Neural crest cell (in vitro differentiated cells): ENCODE measurements around the gene VSX1. TPM values are rescaled to one million over a fixed set of nuclear protein-coding genes. Genes with fewer than 3 reads are reported as not detected.

Source experiments
- DNase-seq: peaks from one replicate; pipeline ENCODE4 v3.0.0; 2021; ENCODE audit warnings: low read depth, mixed read lengths, low spot score
- H3K27ac Mint-ChIP-seq: one replicate; pipeline ENCODE4 v1.8.0; 2021; ENCODE audit warnings: mild to moderate bottlenecking, mixed read lengths; ENCODE audit not compliant: unreplicated experiment
- H3K27me3 Mint-ChIP-seq: 2 replicates; pipeline ENCODE4 v1.8.0; 2021; ENCODE audit warnings: low read depth, mild to moderate bottlenecking, mixed read lengths
- H3K36me3 Mint-ChIP-seq: 2 replicates; pipeline ENCODE4 v1.8.0; 2021; ENCODE audit warnings: low read depth, mild to moderate bottlenecking, mixed read lengths
- H3K4me1 Mint-ChIP-seq: 2 replicates; pipeline ENCODE4 v1.8.0; 2021; ENCODE audit warnings: mixed read lengths
- H3K4me3 Mint-ChIP-seq: one replicate; pipeline ENCODE4 v1.8.0; 2021; ENCODE audit warnings: mild to moderate bottlenecking, mixed read lengths
- H3K9me3 Mint-ChIP-seq: 2 replicates; pipeline ENCODE4 v1.8.0; 2021; ENCODE audit warnings: mixed read lengths
- CTCF ChIP-seq: fragments of 200-600 bp; sonication (generic); conservative IDR thresholded peaks from 2 replicates; pipeline ENCODE4 v1.5.0; 2021; ENCODE audit warnings: antibody characterized with exemption, mild to moderate bottlenecking
- long read RNA-seq: library from polyadenylated mRNA; unstranded; transcript quantifications from one replicate; pipeline ENCODE4 v2.0.0, GENCODE V29; 2020
- total RNA-seq: library from RNA; stranded (reverse); gene quantifications from 2 replicates; pipeline ENCODE4 v1.2.1, GENCODE V29; 2021

VSX1 gene
- total RNA-seq: 3.8 and 4.2 TPM in 2 replicates
- long read RNA-seq: 0 reads

GRCh38 chr20:25081730-25082497 is at the start of gene VSX1:
TSS of gene VSX1 (minus strand) at chr20:25082141. CDS start at chr20:25082096, 45 bp downstream.
- Mint-ChIP-seq H3K4me3 (peak within 1 kb of the TSS; percentile 28), H3K27me3 (peaks cover 97% of the 10 kb centered on the region)

GRCh38 chr20:25129908-25130307 is 48.0 kb upstream of the VSX1 start:
- Mint-ChIP-seq H3K4me1 (no peaks in the 10 kb centered on the region), H3K4me3 (no peak overlapping the region), H3K36me3 (no peaks in the 10 kb centered on the region), H3K27me3 (peaks cover 4% of the 10 kb centered on the region), H3K9me3 (peaks cover 5% of the 10 kb centered on the region), H3K27ac (no peak overlapping the region)
- DNase-seq: no peak
- no peak for TF ChIP-seq CTCF

More at GRCh38 chr20:25081730-25082497, at the start of gene VSX1:
- Mint-ChIP-seq H3K36me3 (no peaks in the 10 kb centered on the region), H3K4me1 (peaks cover 12% of the 10 kb centered on the region), H3K27ac (no peak within 1 kb of the TSS), H3K9me3 (no peaks in the 10 kb centered on the region)
- TF ChIP-seq CTCF: no peak
- no peak for DNase-seq

- TF ChIP-seq CTCF: no peak
- no peak for DNase-seq
- no peak overlapping the region for H3K27ac Mint-ChIP-seq
- no peak overlapping the region for H3K4me3 Mint-ChIP-seq
- H3K9me3 Mint-ChIP-seq: peaks cover 5% of the 10 kb centered on the region
- peaks cover 4% of the 10 kb centered on the region for H3K27me3 Mint-ChIP-seq
- no peaks in the 10 kb centered on the region for H3K4me1 Mint-ChIP-seq
- H3K36me3 Mint-ChIP-seq: no peaks in the 10 kb centered on the region
Measured at GRCh38 chr20:25129428-25129827, 47.5 kb upstream of the VSX1 start.

- DNase-seq: no peak
- peaks cover 4% of the 10 kb centered on the region for H3K27me3 Mint-ChIP-seq
- no peak overlapping the region for H3K4me3 Mint-ChIP-seq
- no peaks in the 10 kb centered on the region for H3K4me1 Mint-ChIP-seq
- TF ChIP-seq CTCF: no peak
- peaks cover 5% of the 10 kb centered on the region for H3K9me3 Mint-ChIP-seq
- H3K36me3 Mint-ChIP-seq: no peaks in the 10 kb centered on the region
- H3K27ac Mint-ChIP-seq: no peak overlapping the region
Measured at GRCh38 chr20:25128649-25129048, 46.7 kb upstream of the VSX1 start.

GRCh38 chr20:25127761-25128537 is 46.0 kb upstream of the VSX1 start:
- Mint-ChIP-seq H3K9me3 (peaks cover 5% of the 10 kb centered on the region), H3K27ac (no peak overlapping the region), H3K36me3 (no peaks in the 10 kb centered on the region), H3K27me3 (peaks cover 4% of the 10 kb centered on the region), H3K4me1 (no peaks in the 10 kb centered on the region), H3K4me3 (no peak overlapping the region)
- DNase-seq: no peak
- no peak for TF ChIP-seq CTCF
